Heart left ventricle (tissue), 13 donors: ENCODE data around the gene ETF1.

Experiments
- CTCF ChIP-seq, 12 donors: fragments of 200-600 bp; sonication (generic) in 4 of 12; IDR thresholded peaks; one replicate each; pipeline versions ENCODE4 v1.5.0 to v1.8.0; 2018 to 2022; ENCODE audit warnings: antibody characterized with exemption in 12 of 12, mild to moderate bottlenecking in 5 of 12
- POLR2A ChIP-seq, 2 donors: fragments of 450-650 bp; IDR thresholded peaks; one replicate each; pipeline ENCODE4 v1.6.1; 2017; ENCODE audit warnings: antibody characterized with exemption in 2 of 2, mild to moderate bottlenecking in 2 of 2, moderate library complexity in 2 of 2
- donor health status: ischemic (EF 13 %, LVEDD 7.1; RV severe dilation, severe dysfunction).
- donor health status: DM: no; HTN: yes; CAD: no.
- donor health status: DM: no; HTN: no; CAD: no.
- donor health status: ischemic (EF 25% LVEDD 6.9; RV normal size, moderate dysfunction).
- donor health status: ischemic (EF 25% LVEDD 5.7; RV mildly dilated, moderate dysfunction).
- donor health status: ischemic (EF 35%, LVEDD 5.7; RV mildly dilated, moderate dysfunction).
- donor health status: nonischemic (EF 11% LVEDD 7.7; RV severe dilation, severe dysfunction).
- donor health status: DM: yes; HTN: yes; CAD: no.
- donor health status: PGD.
- donor health status: ischemic (EF 29% LVEDD 5.4; RV normal size, mild dysfunction).
- donor health status: nonischemic (EF 23%, LVEDD 6.1; RV moderate dilation, normal function).

- TF ChIP-seq CTCF (IDR thresholded peaks at IDR 0.05) = no peak
- TF ChIP-seq POLR2A (IDR thresholded peaks at IDR 0.05) = no peak
Observed at GRCh38 chr5:138528208-138528607, 14.8 kb downstream of the ETF1 start.
